Astrocyte (in vitro differentiated cells and primary cell): Measurements from ENCODE around the gene SLCO4A1. TPM values are rescaled to one million over a fixed set of nuclear protein-coding genes. Genes with fewer than 3 reads are reported as not detected.

Experiments used
- DNase-seq: peaks from one replicate; pipeline ENCODE4 v3.0.0-alpha.2; 2010; ENCODE audit warnings: low read depth
- FAIRE-seq: peaks from 2 replicates; lab custom pipeline; 2011; peaks lifted over from hg19 to GRCh38; lab: Jason Lieb, UNC
- H2AFZ ChIP-seq: 2 replicates; pipeline ENCODE4 v1.6.0; 2012; ENCODE audit warnings: low read depth, low read length, inconsistent platforms
- H3K27ac ChIP-seq: 2 replicates; pipeline ENCODE4 v1.5.1; 2011; ENCODE audit warnings: low read depth, low read length, inconsistent platforms
- H3K27me3 ChIP-seq: 2 replicates; pipeline ENCODE4 v1.6.0; 2011; ENCODE audit warnings: low read length, inconsistent platforms; ENCODE audit not compliant: insufficient read depth
- H3K36me3 ChIP-seq: 2 replicates; pipeline ENCODE4 v1.5.1; 2011; ENCODE audit warnings: low read length, inconsistent platforms; ENCODE audit not compliant: insufficient read depth
- H3K4me1 ChIP-seq: 2 replicates; pipeline ENCODE4 v1.5.1; 2011; ENCODE audit warnings: low read length, inconsistent platforms; ENCODE audit not compliant: insufficient read depth
- H3K4me2 ChIP-seq: 2 replicates; pipeline ENCODE4 v1.6.0; 2012; ENCODE audit warnings: low read length, inconsistent platforms
- H3K4me3 ChIP-seq: 2 replicates; pipeline ENCODE4 v1.5.1; 2011; ENCODE audit warnings: low read depth, mild to moderate bottlenecking, low read length, inconsistent platforms; ENCODE audit not compliant: insufficient read depth
- H3K79me2 ChIP-seq: 2 replicates; pipeline ENCODE4 v1.6.0; 2012; ENCODE audit warnings: mild to moderate bottlenecking, low read length, inconsistent platforms; ENCODE audit not compliant: insufficient read depth
- H3K9ac ChIP-seq: 2 replicates; pipeline ENCODE4 v1.6.0; 2012; ENCODE audit warnings: mild to moderate bottlenecking, low read length, inconsistent platforms
- H3K9me3 ChIP-seq: 2 replicates; pipeline ENCODE4 v1.5.1; 2012; ENCODE audit warnings: low read depth, mild to moderate bottlenecking, low read length, inconsistent platforms; ENCODE audit not compliant: insufficient read depth
- H4K20me1 ChIP-seq: 2 replicates; pipeline ENCODE4 v1.6.0; 2012; ENCODE audit warnings: low read length, inconsistent platforms; ENCODE audit not compliant: insufficient read depth
- H3K27ac Mint-ChIP-seq: one replicate; pipeline ENCODE4 v1.8.0; 2021; ENCODE audit warnings: mild to moderate bottlenecking, mixed read lengths; ENCODE audit not compliant: unreplicated experiment
- H3K27me3 Mint-ChIP-seq: one replicate; pipeline ENCODE4 v1.8.0; 2021; ENCODE audit warnings: low read depth, mixed read lengths; ENCODE audit not compliant: unreplicated experiment
- H3K36me3 Mint-ChIP-seq: one replicate; pipeline ENCODE4 v1.8.0; 2021; ENCODE audit warnings: low read depth, mixed read lengths; ENCODE audit not compliant: unreplicated experiment
- H3K4me1 Mint-ChIP-seq: one replicate; pipeline ENCODE4 v1.8.0; 2021; ENCODE audit warnings: low read depth, mixed read lengths; ENCODE audit not compliant: unreplicated experiment
- H3K4me3 Mint-ChIP-seq: one replicate; pipeline ENCODE4 v1.8.0; 2021; ENCODE audit warnings: mild to moderate bottlenecking, moderate library complexity, mixed read lengths; ENCODE audit not compliant: unreplicated experiment
- H3K9me3 Mint-ChIP-seq: one replicate; pipeline ENCODE4 v1.8.0; 2021; ENCODE audit warnings: mild to moderate bottlenecking, mixed read lengths; ENCODE audit not compliant: unreplicated experiment
- CTCF ChIP-seq: IDR thresholded peaks from 2 replicates; pipeline ENCODE4 v1.5.1; 2011; ENCODE audit warnings: low read depth, mild to moderate bottlenecking, inconsistent platforms, low read length, moderate library complexity; ENCODE audit not compliant: insufficient read depth
- EZH2 ChIP-seq: IDR thresholded peaks from 2 replicates; pipeline ENCODE4 v1.6.1; 2012; ENCODE audit warnings: mild to moderate bottlenecking, low read length, inconsistent platforms; ENCODE audit not compliant: insufficient read depth
- total RNA-seq: library from RNA; stranded (reverse); gene quantifications from 2 replicates; pipeline ENCODE4 v1.2.1, GENCODE V29; 2021

SLCO4A1 gene
- total RNA-seq, 1 donor from 2014 or later: 0.43 TPM

- H4K20me1 ChIP-seq: no peaks in the 10 kb centered on the region
- no peaks in the 10 kb centered on the region for H3K9me3 Mint-ChIP-seq
- peak overlapping the region; percentile 53 for H2AFZ ChIP-seq
- no peak overlapping the region for H3K4me3 ChIP-seq
- H3K4me1 ChIP-seq: peaks cover 23% of the 10 kb centered on the region
- no peaks in the 10 kb centered on the region for H3K79me2 ChIP-seq
- H3K4me3 Mint-ChIP-seq: no peak overlapping the region
- TF ChIP-seq EZH2 (no peak), CTCF (no peak)
- H3K4me2 ChIP-seq: peak overlapping the region; percentile 69
- H3K27ac ChIP-seq: peak overlapping the region; percentile 66
- H3K27me3 ChIP-seq: peaks cover 13% of the 10 kb centered on the region
- no peak overlapping the region for H3K27ac Mint-ChIP-seq
- peaks cover 18% of the 10 kb centered on the region for H3K4me1 Mint-ChIP-seq
- H3K36me3 ChIP-seq: no peaks in the 10 kb centered on the region
- H3K27me3 Mint-ChIP-seq: peaks cover 41% of the 10 kb centered on the region
- FAIRE-seq (no peak), DNase-seq (peak; percentile 86)
- no peaks in the 10 kb centered on the region for H3K9me3 ChIP-seq
- H3K9ac ChIP-seq: peak overlapping the region; percentile 44
- H3K36me3 Mint-ChIP-seq: no peaks in the 10 kb centered on the region
These were observed 62.1 kb downstream of the SLCO4A1 start for GRCh38 chr20:62704341-62704948.

GRCh38 chr20:62705627-62706026 lies 63.3 kb downstream of the SLCO4A1 start:
- Histone ChIP-seq H3K27me3 (peaks cover 24% of the 10 kb centered on the region), H3K4me1 (peaks cover 23% of the 10 kb centered on the region), H3K4me3 (no peak overlapping the region), H2AFZ (no peak overlapping the region), H3K27ac (no peak overlapping the region), H3K79me2 (no peaks in the 10 kb centered on the region), H3K9me3 (no peaks in the 10 kb centered on the region), H4K20me1 (no peaks in the 10 kb centered on the region), H3K4me2 (no peak overlapping the region), H3K9ac (no peak overlapping the region), H3K36me3 (no peaks in the 10 kb centered on the region)
- H3K9me3 Mint-ChIP-seq: no peaks in the 10 kb centered on the region
- no peak for FAIRE-seq
- H3K4me1 Mint-ChIP-seq: peaks cover 18% of the 10 kb centered on the region
- H3K36me3 Mint-ChIP-seq: no peaks in the 10 kb centered on the region
- H3K27ac Mint-ChIP-seq: no peak overlapping the region
- DNase-seq: no peak
- peaks cover 46% of the 10 kb centered on the region for H3K27me3 Mint-ChIP-seq
- H3K4me3 Mint-ChIP-seq: no peak overlapping the region
- TF ChIP-seq CTCF: no peak
- TF ChIP-seq EZH2: no peak

- Histone ChIP-seq H3K4me2 (no peak overlapping the region), H3K9me3 (no peaks in the 10 kb centered on the region), H3K27me3 (peaks cover 28% of the 10 kb centered on the region), H3K9ac (no peak overlapping the region), H3K36me3 (no peaks in the 10 kb centered on the region), H3K79me2 (no peaks in the 10 kb centered on the region), H3K27ac (no peak overlapping the region), H2AFZ (no peak overlapping the region), H4K20me1 (no peaks in the 10 kb centered on the region), H3K4me3 (no peak overlapping the region), H3K4me1 (peaks cover 23% of the 10 kb centered on the region)
- no peaks in the 10 kb centered on the region for H3K9me3 Mint-ChIP-seq
- TF ChIP-seq CTCF (no peak), EZH2 (no peak)
- peaks cover 39% of the 10 kb centered on the region for H3K27me3 Mint-ChIP-seq
- H3K4me3 Mint-ChIP-seq: no peak overlapping the region
- H3K4me1 Mint-ChIP-seq: peaks cover 14% of the 10 kb centered on the region
- no peak for FAIRE-seq
- H3K27ac Mint-ChIP-seq: no peak overlapping the region
- H3K36me3 Mint-ChIP-seq: no peaks in the 10 kb centered on the region
- DNase-seq: no peak
These were observed 64.0 kb downstream of the SLCO4A1 start for GRCh38 chr20:62706344-62706743.
